ENCODE measurements around the gene WASF2. TPM values are rescaled to one million over a fixed set of nuclear protein-coding genes. Genes with fewer than 3 reads are reported as not detected.
"Not testable (repeated sequence)": the region's sequence is repeated elsewhere in the genome, so short reads cannot be mapped to it uniquely, and the experiment has no call there.

WASF2 gene
- polyA plus RNA-seq, 1 donor from 2014 or later: 2.5 TPM

- H3K9ac ChIP-seq (ENCODE audit: low read length): no peak overlapping the region
- H3K9me2 ChIP-seq (ENCODE audit: insufficient read depth, low read length): no peaks in the 10 kb centered on the region
- TF ChIP-seq MXI1 (conservative IDR thresholded peaks at IDR 0.05; ENCODE audit: poor library complexity, severe bottlenecking) (no peak), REST (IDR thresholded peaks at IDR 0.05; ENCODE audit: borderline replicate concordance) (no peak), EZH2 (IDR thresholded peaks at IDR 0.05; ENCODE audit: borderline replicate concordance, insufficient read depth, low read length, poor library complexity, severe bottlenecking) (no peak), EP300 (conservative IDR thresholded peaks at IDR 0.05; ENCODE audit: poor library complexity, severe bottlenecking) (no peak), RAD21 (conservative IDR thresholded peaks at IDR 0.05) (no peak), POLR2AphosphoS5 (IDR thresholded peaks at IDR 0.05) (no peak), TAF1 (IDR thresholded peaks at IDR 0.05; ENCODE audit: low read depth) (no peak), SMC3 (conservative IDR thresholded peaks at IDR 0.05; ENCODE audit: poor library complexity) (no peak), CTCF (IDR thresholded peaks at IDR 0.05; ENCODE audit: poor library complexity, severe bottlenecking) (no peak)
- H3K36me3 ChIP-seq (ENCODE audit: insufficient read depth, low read length): peaks cover 4% of the 10 kb centered on the region
- H3K27me3 ChIP-seq (ENCODE audit: insufficient read depth, low read depth, low read length): no peaks in the 10 kb centered on the region
- peaks cover 9% of the 10 kb centered on the region for H3K79me2 ChIP-seq (replicated peaks; ENCODE audit: insufficient read depth, low read length)
- H3K27ac ChIP-seq (ENCODE audit: low read length): no peak overlapping the region
- H2AFZ ChIP-seq (ENCODE audit: low read depth, low read length): no peak overlapping the region
- no peak overlapping the region for H3K4me2 ChIP-seq (ENCODE audit: low read length)
- H4K20me1 ChIP-seq (ENCODE audit: insufficient read depth): no peaks in the 10 kb centered on the region
- H3K4me3 ChIP-seq (ENCODE audit: low read length): no peak overlapping the region
- no peaks in the 10 kb centered on the region for H3K9me3 ChIP-seq (ENCODE audit: low read length)
- H3F3A ChIP-seq (ENCODE audit: insufficient read depth, low read length, poor library complexity, severe bottlenecking): no peaks in the 10 kb centered on the region
These were observed 24.9 kb downstream of the WASF2 start for GRCh38 chr1:27464926-27465647.

- not testable (repeated sequence) for H3K27ac ChIP-seq (ENCODE audit: low read length); H3K4me2 ChIP-seq (ENCODE audit: low read length); H2AFZ ChIP-seq (ENCODE audit: low read depth, low read length); H3K9ac ChIP-seq (ENCODE audit: low read length); H3K79me2 ChIP-seq (replicated peaks; ENCODE audit: insufficient read depth, low read length); H4K20me1 ChIP-seq (ENCODE audit: insufficient read depth); H3K9me3 ChIP-seq (ENCODE audit: low read length); H3F3A ChIP-seq (ENCODE audit: insufficient read depth, low read length, poor library complexity, severe bottlenecking); H3K9me2 ChIP-seq (ENCODE audit: insufficient read depth, low read length); H3K27me3 ChIP-seq (ENCODE audit: insufficient read depth, low read depth, low read length); H3K4me3 ChIP-seq (ENCODE audit: low read length); H3K36me3 ChIP-seq (ENCODE audit: insufficient read depth, low read length)
These were observed 26.1 kb downstream of the WASF2 start for GRCh38 chr1:27463916-27464315.

- H3K9ac ChIP-seq (ENCODE audit: low read length); H2AFZ ChIP-seq (ENCODE audit: low read depth, low read length); H3K27ac ChIP-seq (ENCODE audit: low read length); H3F3A ChIP-seq (ENCODE audit: insufficient read depth, low read length, poor library complexity, severe bottlenecking); H3K4me2 ChIP-seq (ENCODE audit: low read length); H3K36me3 ChIP-seq (ENCODE audit: insufficient read depth, low read length); H3K4me3 ChIP-seq (ENCODE audit: low read length); H3K79me2 ChIP-seq (replicated peaks; ENCODE audit: insufficient read depth, low read length); H4K20me1 ChIP-seq (ENCODE audit: insufficient read depth); H3K27me3 ChIP-seq (ENCODE audit: insufficient read depth, low read depth, low read length); H3K9me2 ChIP-seq (ENCODE audit: insufficient read depth, low read length); H3K9me3 ChIP-seq (ENCODE audit: low read length): not testable (repeated sequence)
These were observed 31.4 kb downstream of the WASF2 start for GRCh38 chr1:27458521-27458920.
